ENCODE data around the gene CDK2.

Gene CDK2

DNA sequence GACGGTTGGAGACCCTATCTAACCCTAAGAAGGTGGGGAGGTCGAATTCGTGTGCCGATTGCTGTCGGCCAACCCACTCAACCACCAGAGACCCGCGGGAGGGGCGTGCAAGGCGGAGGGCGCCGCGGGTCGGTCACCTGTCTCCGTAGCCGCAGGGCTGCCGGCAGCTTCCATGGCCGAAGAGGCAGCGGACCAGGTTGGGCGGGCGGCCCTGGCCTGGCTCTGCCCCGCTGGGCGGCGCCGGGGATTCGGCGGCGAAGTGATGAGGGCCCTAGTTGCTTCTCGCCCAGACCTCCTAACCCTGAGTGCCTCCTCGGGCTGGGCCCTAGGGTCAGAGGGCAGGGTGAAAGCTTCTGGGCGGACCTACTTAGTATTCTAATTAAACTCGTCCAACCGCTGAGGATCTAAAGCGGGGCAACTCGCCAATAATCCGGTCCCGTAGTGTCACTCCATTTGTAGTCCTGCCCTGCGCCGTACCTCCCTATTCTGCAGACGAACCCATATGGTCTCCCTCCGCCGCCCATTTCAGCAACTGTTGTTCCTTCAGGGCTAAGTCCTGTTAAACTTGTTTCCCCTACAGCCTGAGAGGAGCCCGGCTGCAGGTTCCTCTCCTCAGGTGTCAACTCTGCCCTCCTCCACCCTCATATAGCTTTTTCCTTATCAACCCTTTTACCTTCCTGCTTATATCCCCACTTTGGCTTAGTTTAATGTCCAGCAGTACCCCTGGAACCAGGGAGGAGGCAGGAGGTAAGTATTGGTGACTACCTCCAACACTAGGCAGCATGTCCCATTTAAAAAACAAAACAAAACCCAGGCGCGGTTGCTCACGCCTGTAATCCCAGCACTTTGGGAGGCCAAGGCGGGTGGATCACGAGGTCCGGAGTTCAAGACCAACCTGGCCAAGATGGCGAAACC, 38.8 kb upstream of the CDK2 start, which contains the start of gene PYM1:
TSS of gene PYM1 (minus strand) at position 307 of the 915 bp plus-strand sequence. CDS start at position 174, 133 bp downstream.
- H3K9ac ChIP-seq (ENCODE audit: low read depth, low read length, poor library complexity) = peak within 1 kb of the TSS; percentile 96
- no peak within 1 kb of the TSS for H3K4ac ChIP-seq (ENCODE audit: low read length)
- no peak within 1 kb of the TSS for H4K8ac ChIP-seq (ENCODE audit: low read depth, low read length)
- H3K23ac ChIP-seq (ENCODE audit: low read depth, low read length, poor library complexity) = peak within 1 kb of the TSS; percentile 97
- peak within 1 kb of the TSS; percentile 86 for H2AFZ ChIP-seq (ENCODE audit: low read length)
- WGBS, 2 donors (ENCODE audit: extremely low coverage in 2 of 2, insufficient read length in 2 of 2, insufficient replicate concordance in 1 of 2) = no CpG with 5 or more reads among the region's 49 CpGs
- peak within 1 kb of the TSS; percentile 89 to 94 for H3K4me3 ChIP-seq (ENCODE audit: low read length in 2 of 2)
- peaks cover 4 to 15% (median 9%) of the 10 kb centered on the region in 3 experiments for H3K27me3 ChIP-seq (ENCODE audit: control insufficient read depth in 3 of 3, insufficient read depth in 3 of 3, low read depth in 1 of 3, low read length in 3 of 3)
- H3K9me3 ChIP-seq (replicated peaks in 1 of 2; ENCODE audit: control insufficient read depth in 2 of 2, insufficient read depth in 1 of 2, low read depth in 1 of 2, low read length in 2 of 2) = no peaks in the 10 kb centered on the region
- H2BK5ac ChIP-seq (ENCODE audit: low read length) = peak within 1 kb of the TSS; percentile 100
- peak within 1 kb of the TSS; percentile 99 for H3K27ac ChIP-seq (replicated peaks; ENCODE audit: low read length)
- peak within 1 kb of the TSS; percentile 38 for H2BK120ac ChIP-seq (ENCODE audit: low read depth, low read length)
- H3K79me1 ChIP-seq (ENCODE audit: low read depth, low read length) = peaks cover 2% of the 10 kb centered on the region
- peaks cover 14 to 25% of the 10 kb centered on the region in 2 donors for H3K4me1 ChIP-seq (ENCODE audit: control insufficient read depth in 2 of 2, insufficient read depth in 1 of 2, low read depth in 1 of 2, low read length in 2 of 2)
- no peak within 1 kb of the TSS for H4K91ac ChIP-seq (ENCODE audit: low read depth, low read length, poor library complexity)
- peak within 1 kb of the TSS; percentile 85 for H3K4me2 ChIP-seq (ENCODE audit: insufficient read depth, low read length, poor library complexity, severe bottlenecking)
- DNase-seq (ENCODE audit: low spot score) = peak; percentile 76
- H2AK5ac ChIP-seq (ENCODE audit: low read depth, low read length) = peak within 1 kb of the TSS; percentile 96
- H2BK12ac ChIP-seq (ENCODE audit: low read length) = peak within 1 kb of the TSS; percentile 82
- H2BK15ac ChIP-seq (ENCODE audit: low read length) = peak within 1 kb of the TSS; percentile 96
- H3K18ac ChIP-seq (ENCODE audit: low read length) = peak within 1 kb of the TSS; percentile 98
- H3K14ac ChIP-seq (ENCODE audit: low read length) = no peak within 1 kb of the TSS
- peaks cover 5 to 31% of the 10 kb centered on the region in 2 donors for H3K36me3 ChIP-seq (replicated peaks in 1 of 2; ENCODE audit: control insufficient read depth in 2 of 2, insufficient read depth in 2 of 2, low read length in 2 of 2)

DNA sequence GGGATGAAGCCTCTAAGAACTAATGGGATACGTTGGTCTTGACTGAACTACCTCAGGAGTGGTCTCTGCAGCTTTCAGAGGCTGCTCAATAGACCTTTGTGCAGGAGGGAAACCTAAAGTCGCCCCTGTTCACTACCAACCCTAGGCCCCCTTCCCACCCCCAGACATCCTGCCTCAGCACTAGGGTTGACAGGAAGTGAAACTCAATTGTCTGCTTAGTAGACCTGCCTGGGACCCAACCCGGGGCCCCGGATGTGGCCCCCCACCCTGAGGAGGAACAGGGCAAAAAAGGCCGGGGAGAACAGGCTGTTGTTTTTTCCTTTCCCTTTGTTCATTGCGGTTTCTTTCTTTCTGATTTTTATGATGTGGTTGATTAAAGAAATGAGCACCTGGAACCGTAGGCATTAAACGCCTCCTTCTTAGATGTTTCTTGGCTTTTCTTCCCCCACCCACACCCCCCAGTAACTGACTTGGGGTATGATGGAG, 37.3 kb upstream of the CDK2 start:
- no peak overlapping the region for H3K9ac ChIP-seq (ENCODE audit: low read depth, low read length, poor library complexity)
- H3K4me1 ChIP-seq (ENCODE audit: control insufficient read depth in 2 of 2, insufficient read depth in 1 of 2, low read depth in 1 of 2, low read length in 2 of 2) = peaks cover 14 to 25% of the 10 kb centered on the region in 2 donors
- no peak overlapping the region for H3K14ac ChIP-seq (ENCODE audit: low read length)
- H2BK120ac ChIP-seq (ENCODE audit: low read depth, low read length) = no peak overlapping the region
- H3K4me2 ChIP-seq (ENCODE audit: insufficient read depth, low read length, poor library complexity, severe bottlenecking) = no peak overlapping the region
- no peak overlapping the region for H2AFZ ChIP-seq (ENCODE audit: low read length)
- no peak overlapping the region for H4K91ac ChIP-seq (ENCODE audit: low read depth, low read length, poor library complexity)
- H4K8ac ChIP-seq (ENCODE audit: low read depth, low read length) = no peak overlapping the region
- no peaks in the 10 kb centered on the region for H3K79me1 ChIP-seq (ENCODE audit: low read depth, low read length)
- no CpG with 5 or more reads among the region's 8 CpGs for WGBS, 2 donors (ENCODE audit: extremely low coverage in 2 of 2, insufficient read length in 2 of 2, insufficient replicate concordance in 1 of 2)
- DNase-seq (ENCODE audit: low spot score) = no peak
- H2BK15ac ChIP-seq (ENCODE audit: low read length) = no peak overlapping the region
- no peak overlapping the region for H3K4me3 ChIP-seq (ENCODE audit: low read length in 2 of 2)
- H3K23ac ChIP-seq (ENCODE audit: low read depth, low read length, poor library complexity) = no peak overlapping the region
- H3K9me3 ChIP-seq (replicated peaks in 1 of 2; ENCODE audit: control insufficient read depth in 2 of 2, insufficient read depth in 1 of 2, low read depth in 1 of 2, low read length in 2 of 2) = no peaks in the 10 kb centered on the region
- H2BK12ac ChIP-seq (ENCODE audit: low read length) = no peak overlapping the region
- H3K27me3 ChIP-seq (ENCODE audit: control insufficient read depth in 3 of 3, insufficient read depth in 3 of 3, low read depth in 1 of 3, low read length in 3 of 3) = peaks cover 4 to 28% (median 20%) of the 10 kb centered on the region in 3 experiments
- H2BK5ac ChIP-seq (ENCODE audit: low read length) = no peak overlapping the region
- peaks cover 5 to 18% of the 10 kb centered on the region in 2 donors for H3K36me3 ChIP-seq (replicated peaks in 1 of 2; ENCODE audit: control insufficient read depth in 2 of 2, insufficient read depth in 2 of 2, low read length in 2 of 2)
- no peak overlapping the region for H3K27ac ChIP-seq (replicated peaks; ENCODE audit: low read length)
- no peak overlapping the region for H2AK5ac ChIP-seq (ENCODE audit: low read depth, low read length)
- no peak overlapping the region for H3K4ac ChIP-seq (ENCODE audit: low read length)
- no peak overlapping the region for H3K18ac ChIP-seq (ENCODE audit: low read length)

DNA sequence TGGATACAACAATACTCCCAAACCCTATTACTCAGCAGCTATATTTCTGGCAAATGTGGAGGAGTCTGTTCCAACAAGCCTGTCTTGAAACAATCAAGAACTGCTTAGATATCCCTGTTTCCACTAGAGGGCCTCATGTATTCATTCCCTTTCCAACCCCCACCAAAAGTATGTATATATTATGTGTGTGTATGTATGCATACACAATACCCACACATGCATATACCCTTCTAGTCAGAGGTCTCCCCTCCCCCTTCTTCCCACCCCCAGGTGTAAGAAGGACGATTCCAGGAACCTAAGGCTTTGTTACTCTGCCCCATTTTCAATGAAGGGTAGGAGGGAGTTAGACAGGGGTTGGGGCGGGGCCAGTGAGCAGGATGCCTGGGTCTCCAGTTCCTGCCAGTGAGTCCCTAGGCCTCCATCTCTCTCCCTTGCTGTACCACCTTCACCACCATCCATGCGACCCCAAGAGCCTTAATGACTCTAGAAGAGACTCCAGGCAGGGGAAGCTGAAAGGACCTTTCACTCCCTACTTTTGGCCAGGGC, 35.8 kb upstream of the CDK2 start, which contains the start of gene DGKA:
TSS of gene DGKA (plus strand) at position 392 of the 546 bp plus-strand sequence. CDS start 5,342 bp downstream, outside the sequence.
- no peaks in the 10 kb centered on the region for H3K9me3 ChIP-seq (replicated peaks in 1 of 2; ENCODE audit: control insufficient read depth in 2 of 2, insufficient read depth in 1 of 2, low read depth in 1 of 2, low read length in 2 of 2)
- H2BK120ac ChIP-seq (ENCODE audit: low read depth, low read length) = no peak within 1 kb of the TSS
- no peak within 1 kb of the TSS for H4K91ac ChIP-seq (ENCODE audit: low read depth, low read length, poor library complexity)
- peaks cover 4 to 42% (median 20%) of the 10 kb centered on the region in 3 experiments for H3K27me3 ChIP-seq (ENCODE audit: control insufficient read depth in 3 of 3, insufficient read depth in 3 of 3, low read depth in 1 of 3, low read length in 3 of 3)
- H3K27ac ChIP-seq (replicated peaks; ENCODE audit: low read length) = no peak within 1 kb of the TSS
- no peak within 1 kb of the TSS for H2BK5ac ChIP-seq (ENCODE audit: low read length)
- H3K4ac ChIP-seq (ENCODE audit: low read length) = no peak within 1 kb of the TSS
- peak within 1 kb of the TSS; percentile 31 for H2BK15ac ChIP-seq (ENCODE audit: low read length)
- H3K9ac ChIP-seq (ENCODE audit: low read depth, low read length, poor library complexity) = peak within 1 kb of the TSS; percentile 71
- H3K79me1 ChIP-seq (ENCODE audit: low read depth, low read length) = no peaks in the 10 kb centered on the region
- H3K23ac ChIP-seq (ENCODE audit: low read depth, low read length, poor library complexity) = no peak within 1 kb of the TSS
- H3K4me3 ChIP-seq (ENCODE audit: low read length in 2 of 2) = peak within 1 kb of the TSS; percentile 58 to 81
- no CpG with 5 or more reads among the region's 3 CpGs for WGBS, 2 donors (ENCODE audit: extremely low coverage in 2 of 2, insufficient read length in 2 of 2, insufficient replicate concordance in 1 of 2)
- no peak within 1 kb of the TSS for H4K8ac ChIP-seq (ENCODE audit: low read depth, low read length)
- H3K4me1 ChIP-seq (ENCODE audit: control insufficient read depth in 2 of 2, insufficient read depth in 1 of 2, low read depth in 1 of 2, low read length in 2 of 2) = peaks cover 13 to 21% of the 10 kb centered on the region in 2 donors
- peak within 1 kb of the TSS; percentile 55 for H3K18ac ChIP-seq (ENCODE audit: low read length)
- no peak within 1 kb of the TSS for H3K14ac ChIP-seq (ENCODE audit: low read length)
- H3K36me3 ChIP-seq (replicated peaks in 1 of 2; ENCODE audit: control insufficient read depth in 2 of 2, insufficient read depth in 2 of 2, low read length in 2 of 2) = peaks cover under 1 to 4% of the 10 kb centered on the region in 2 donors
- H2AK5ac ChIP-seq (ENCODE audit: low read depth, low read length) = no peak within 1 kb of the TSS
- peak within 1 kb of the TSS; percentile 88 for H2AFZ ChIP-seq (ENCODE audit: low read length)
- no peak for DNase-seq (ENCODE audit: low spot score)
- no peak within 1 kb of the TSS for H2BK12ac ChIP-seq (ENCODE audit: low read length)
- peak within 1 kb of the TSS; percentile 80 for H3K4me2 ChIP-seq (ENCODE audit: insufficient read depth, low read length, poor library complexity, severe bottlenecking)

All from neuronal stem cell (in vitro differentiated cells).